NCI-H2029 treated with DMSO at 0.1 percent for 48 hours (cell line): ENCODE data around the gene CHD5.
A peak's percentile ranks its signal among the peaks of the same experiment; 100 is the strongest.

Experiments used
- DNase-seq: peaks from one replicate; lab custom pipeline; 2025; lab: John Stamatoyannopoulos, UW

The CHD5 gene

GRCh38 chr1:6113116-6113515 lies 67.0 kb downstream of the CHD5 start:
- no peak for DNase-seq

- DNase-seq: no peak
These were observed 67.5 kb downstream of the CHD5 start for GRCh38 chr1:6112690-6113005.

- no peak for DNase-seq
These were observed 68.0 kb downstream of the CHD5 start for GRCh38 chr1:6111991-6112689.

- DNase-seq: peak; percentile 16
These were observed 68.5 kb downstream of the CHD5 start for GRCh38 chr1:6111571-6111970.

GRCh38 chr1:6110326-6110725 lies 69.8 kb downstream of the CHD5 start:
- DNase-seq: no peak

- no peak for DNase-seq
These were observed 70.4 kb downstream of the CHD5 start for GRCh38 chr1:6109688-6110087.

GRCh38 chr1:6108937-6109614 lies 71.0 kb downstream of the CHD5 start:
- DNase-seq: no peak

GRCh38 chr1:6108476-6108875 lies 71.6 kb downstream of the CHD5 start:
- DNase-seq: no peak

GRCh38 chr1:6107409-6108356 lies 72.4 kb downstream of the CHD5 start:
- DNase-seq: no peak

- DNase-seq: no peak
These were observed 73.1 kb downstream of the CHD5 start for GRCh38 chr1:6106977-6107376.

- DNase-seq: no peak
These were observed 73.8 kb downstream of the CHD5 start for GRCh38 chr1:6106321-6106731.

GRCh38 chr1:6105763-6106162 lies 74.4 kb downstream of the CHD5 start:
- DNase-seq: no peak

GRCh38 chr1:6105218-6105679 lies 74.9 kb downstream of the CHD5 start:
- no peak for DNase-seq

GRCh38 chr1:6104631-6105030 lies 75.5 kb downstream of the CHD5 start:
- DNase-seq: no peak

- DNase-seq: no peak
These were observed 76.1 kb downstream of the CHD5 start for GRCh38 chr1:6103854-6104530.

GRCh38 chr1:6103111-6103853 lies 76.8 kb downstream of the CHD5 start:
- DNase-seq: no peak

- DNase-seq: no peak
These were observed 77.6 kb downstream of the CHD5 start for GRCh38 chr1:6102532-6102845.

GRCh38 chr1:6101826-6102531 lies 78.1 kb downstream of the CHD5 start:
- no peak for DNase-seq

- DNase-seq: no peak
These were observed 79.0 kb downstream of the CHD5 start for GRCh38 chr1:6100861-6101783.
